Stimulated activated CD4-positive, alpha-beta T cell treated with anti-CD3 and anti-CD28 coated beads, Interleukin-12 subunit alpha, Interleukin-12 subunit beta, amount 100 ng/mL, for 4 hours (primary cell): ENCODE results near the gene DNAJC25.
A peak's percentile ranks its signal among the peaks of the same experiment; 100 is the strongest.

Source experiments
- DNase-seq: peaks from one replicate; pipeline ENCODE4 v3.0.0-alpha.2; 2020

The DNAJC25 gene

GRCh38 chr9:111628411-111628810 is 2.7 kb upstream of the DNAJC25 start:
- DNase-seq = no peak

- no peak for DNase-seq
Observed at GRCh38 chr9:111630182-111630963, 761 bp upstream of the DNAJC25 start.

GRCh38 chr9:111630964-111631213 is 245 bp upstream of the DNAJC25 start:
- no peak for DNase-seq

- DNase-seq = no peak
Observed at GRCh38 chr9:111632060-111632459, 926 bp downstream of the DNAJC25 start.

- DNase-seq = no peak
Observed at GRCh38 chr9:111632695-111633388, 1.7 kb downstream of the DNAJC25 start.

- no peak for DNase-seq
Observed at GRCh38 chr9:111633389-111633736, 2.2 kb downstream of the DNAJC25 start.

GRCh38 chr9:111634860-111635259 is 3.7 kb downstream of the DNAJC25 start:
- no peak for DNase-seq

GRCh38 chr9:111637421-111637950 is 6.4 kb downstream of the DNAJC25 start:
- no peak for DNase-seq

- DNase-seq = no peak
Observed at GRCh38 chr9:111644195-111644772, 13.2 kb downstream of the DNAJC25 start.

GRCh38 chr9:111645806-111646205 is 14.7 kb downstream of the DNAJC25 start:
- DNase-seq = no peak

GRCh38 chr9:111646417-111646816 is 15.3 kb downstream of the DNAJC25 start:
- DNase-seq = no peak

- DNase-seq = no peak
Observed at GRCh38 chr9:111648066-111648465, 16.9 kb downstream of the DNAJC25 start.

- no peak for DNase-seq
Observed at GRCh38 chr9:111649016-111649415, 17.9 kb downstream of the DNAJC25 start.

- no peak for DNase-seq
Observed at GRCh38 chr9:111657051-111657450, 25.9 kb downstream of the DNAJC25 start.

- DNase-seq = no peak
Observed at GRCh38 chr9:111658943-111659342, 27.8 kb downstream of the DNAJC25 start.

GRCh38 chr9:111659691-111660090 is 28.6 kb downstream of the DNAJC25 start:
- no peak for DNase-seq

- DNase-seq = peak; percentile 68
Observed at GRCh38 chr9:111661150-111661801, 30.1 kb downstream of the DNAJC25 start, which contains the start of gene GNG10. Gene GNG10 (plus strand): TSS chr9:111661605. CDS start chr9:111661635, 30 bp downstream.

GRCh38 chr9:111661802-111662521 is 30.8 kb downstream of the DNAJC25 start:
- DNase-seq = peak; percentile 37

- peak; percentile 1 for DNase-seq
Observed at GRCh38 chr9:111662576-111663300, 31.6 kb downstream of the DNAJC25 start.

GRCh38 chr9:111663301-111663823 is 32.2 kb downstream of the DNAJC25 start:
- DNase-seq = no peak

- DNase-seq = no peak
Observed at GRCh38 chr9:111668026-111668573, 37.0 kb downstream of the DNAJC25 start.
